ENCODE results near the gene BLOC1S1. TPM values are rescaled to one million over a fixed set of nuclear protein-coding genes. Genes with fewer than 3 reads are reported as not detected.

The BLOC1S1 gene
- total RNA-seq, 2 experiments from 2014 or later = 139 to 152 TPM

DNA sequence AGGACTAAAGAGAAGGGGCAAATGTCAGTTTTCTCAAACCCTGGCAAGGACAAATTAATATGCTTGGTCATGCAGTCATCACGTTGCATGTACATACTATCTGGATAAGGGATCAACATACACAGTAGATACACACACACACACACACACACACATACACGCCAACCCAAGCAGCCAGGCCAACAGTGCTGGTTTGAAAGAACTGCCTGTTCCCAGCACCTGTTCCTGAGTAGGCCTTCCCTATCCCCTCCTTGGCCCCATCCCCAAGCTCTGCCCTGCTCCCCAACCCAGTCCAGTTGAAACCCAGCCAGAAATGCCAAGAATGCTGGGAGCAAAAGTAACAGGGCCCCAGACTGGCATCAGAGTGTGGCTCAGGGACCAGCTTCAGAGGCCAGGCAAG, 12.6 kb upstream of the BLOC1S1 start:
- intact Hi-C loops (cut with micrococcal nuclease; ENCODE audit: unreplicated experiment) = no loop called here
- Histone ChIP-seq H3K27ac (ENCODE audit: low read depth, low read length, poor library complexity, severe bottlenecking) (no peak overlapping the region), H3K36me3 (ENCODE audit: insufficient read depth, low read length) (no peaks in the 10 kb centered on the region), H4K20me1 (ENCODE audit: insufficient read depth, low read length) (no peaks in the 10 kb centered on the region), H3K9me2 (ENCODE audit: insufficient read depth, low read length) (no peaks in the 10 kb centered on the region), H3K79me2 (ENCODE audit: insufficient read depth, low read depth, low read length) (no peaks in the 10 kb centered on the region), H3K4me1 (ENCODE audit: insufficient read depth, low read length, poor library complexity, severe bottlenecking) (peaks cover 11% of the 10 kb centered on the region), H3K4me2 (ENCODE audit: low read length) (no peak overlapping the region), H3K4me3 (ENCODE audit: low read depth, low read length, poor library complexity, severe bottlenecking) (no peak overlapping the region), H2AFZ (ENCODE audit: low read length) (no peak overlapping the region), H3K9me3 (ENCODE audit: low read length) (no peaks in the 10 kb centered on the region)
- DNase-seq (ENCODE audit: low spot score) = no peak
- POLR2A ChIA-PET = no interaction called here
- CTCF ChIA-PET (ENCODE audit: unreplicated experiment) = no interaction called here
- TF ChIP-seq EZH2phosphoT487 (IDR thresholded peaks at IDR 0.05; ENCODE audit: borderline replicate concordance, low read depth, low read length) = no peak
- no peak for TF ChIP-seq CTCF (conservative IDR thresholded peaks at IDR 0.05; ENCODE audit: low read length)
- BruUV-seq (replicated peaks) = no TSS peak

GRCh38 chr12:55703901-55704761, 11.7 kb upstream of the BLOC1S1 start:
- no peak for DNase-seq (ENCODE audit: low spot score)
- H2AFZ ChIP-seq (ENCODE audit: low read length) = no peak overlapping the region
- TF ChIP-seq EZH2phosphoT487 (IDR thresholded peaks at IDR 0.05; ENCODE audit: borderline replicate concordance, low read depth, low read length) (no peak), CTCF (conservative IDR thresholded peaks at IDR 0.05; ENCODE audit: low read length) (no peak)
- ChIA-PET POLR2A (interaction anchor here (0.6 kb wide), 1 partner anchor 1362 kb away, joined by 4 read pairs; no protein-coding TSS in a partner anchor), CTCF (ENCODE audit: unreplicated experiment) (no interaction called here)
- no TSS peak for BruUV-seq (replicated peaks)
- H3K27ac ChIP-seq (ENCODE audit: low read depth, low read length, poor library complexity, severe bottlenecking) = no peak overlapping the region
- intact Hi-C loops (cut with micrococcal nuclease; ENCODE audit: unreplicated experiment) = no loop called here
- H4K20me1 ChIP-seq (ENCODE audit: insufficient read depth, low read length) = no peaks in the 10 kb centered on the region
- no peaks in the 10 kb centered on the region for H3K9me3 ChIP-seq (ENCODE audit: low read length)
- H3K79me2 ChIP-seq (ENCODE audit: insufficient read depth, low read depth, low read length) = no peaks in the 10 kb centered on the region
- H3K4me2 ChIP-seq (ENCODE audit: low read length) = no peak overlapping the region
- no peak overlapping the region for H3K4me3 ChIP-seq (ENCODE audit: low read depth, low read length, poor library complexity, severe bottlenecking)
- no peaks in the 10 kb centered on the region for H3K36me3 ChIP-seq (ENCODE audit: insufficient read depth, low read length)
- H3K9me2 ChIP-seq (ENCODE audit: insufficient read depth, low read length) = no peaks in the 10 kb centered on the region
- H3K4me1 ChIP-seq (ENCODE audit: insufficient read depth, low read length, poor library complexity, severe bottlenecking) = peaks cover 19% of the 10 kb centered on the region

Measured in OCI-LY7 (cell line).